OCI-LY1 (cell line): Measurements from ENCODE around the gene C19orf47.

ENCODE experiments used
- H2AFZ ChIP-seq: fragments of 200-600 bp; sonication (generic), shearing (Covaris generic); 2 replicates; pipeline ENCODE4 v1.6.0; 2014; ENCODE audit warnings: antibody characterized with exemption, mild to moderate bottlenecking, low read length
- H3F3A ChIP-seq: fragments of 200-600 bp; sonication (generic), shearing (Covaris generic); 2 replicates; pipeline ENCODE4 v1.6.0; 2014; ENCODE audit warnings: mild to moderate bottlenecking, antibody characterized with exemption, low read length, moderate library complexity; ENCODE audit not compliant: insufficient read depth
- H3K27ac ChIP-seq: fragments of 200-600 bp; sonication (generic); 2 replicates; pipeline ENCODE4 v1.5.1; 2014; ENCODE audit warnings: low read length, mixed run types, mild to moderate bottlenecking, low read depth; ENCODE audit not compliant: poor library complexity, severe bottlenecking
- H3K27me3 ChIP-seq: fragments of 200-600 bp; sonication (generic); 2 replicates; pipeline ENCODE4 v1.6.0; 2014; ENCODE audit warnings: antibody characterized with exemption, mild to moderate bottlenecking, low read length, moderate library complexity; ENCODE audit not compliant: insufficient read depth
- H3K36me3 ChIP-seq: fragments of 200-600 bp; sonication (generic); 2 replicates; pipeline ENCODE4 v1.6.1; 2014; ENCODE audit warnings: mild to moderate bottlenecking, antibody characterized with exemption, low read length, moderate library complexity, mixed read lengths; ENCODE audit not compliant: insufficient read depth
- H3K4me1 ChIP-seq: fragments of 200-600 bp; sonication (generic); 2 replicates; pipeline ENCODE4 v1.5.1; 2014; ENCODE audit warnings: mild to moderate bottlenecking, low read length, moderate library complexity; ENCODE audit not compliant: insufficient read depth, severe bottlenecking
- H3K4me2 ChIP-seq: fragments of 200-600 bp; sonication (generic), shearing (Covaris generic); 2 replicates; pipeline ENCODE4 v1.6.1; 2014; ENCODE audit warnings: low read length
- H3K4me3 ChIP-seq: fragments of 200-600 bp; sonication (generic); 2 replicates; pipeline ENCODE4 v1.5.1; 2014; ENCODE audit warnings: low read length, low read depth, mild to moderate bottlenecking, mixed read lengths; ENCODE audit not compliant: poor library complexity, severe bottlenecking
- H3K79me2 ChIP-seq: fragments of 200-600 bp; shearing (Covaris generic); 2 replicates; pipeline ENCODE4 v1.6.1; 2016; ENCODE audit warnings: mixed run types, low read length, mixed read lengths; ENCODE audit not compliant: insufficient read depth
- H3K9ac ChIP-seq: fragments of 200-600 bp; sonication (generic), shearing (Covaris generic); 2 replicates; pipeline ENCODE4 v1.6.1; 2014; ENCODE audit warnings: mild to moderate bottlenecking, low read length, mixed read lengths
- H3K9me2 ChIP-seq: fragments of 200-600 bp; sonication (generic), shearing (Covaris generic); 2 replicates; pipeline ENCODE4 v1.6.1; 2014; ENCODE audit warnings: low read depth, mild to moderate bottlenecking, low read length, mixed read lengths
- H3K9me3 ChIP-seq: fragments of 200-600 bp; shearing (Covaris generic); 2 replicates; pipeline ENCODE4 v1.6.1; 2014; ENCODE audit warnings: low read length, mixed read lengths
- H4K20me1 ChIP-seq: fragments of 200-600 bp; sonication (generic), shearing (Covaris generic); 2 replicates; pipeline ENCODE4 v1.6.0; 2016; ENCODE audit warnings: mild to moderate bottlenecking, low read length; ENCODE audit not compliant: insufficient read depth
- EZH2 ChIP-seq: fragments of 200-600 bp; sonication (generic), shearing (Covaris generic); IDR thresholded peaks from 2 replicates; pipeline ENCODE4 v1.8.0; 2017; ENCODE audit warnings: borderline replicate concordance, mixed run types, mild to moderate bottlenecking, antibody characterized with exemption, low read length, moderate library complexity, mixed read lengths
- TF ChIP-seq, protein P1 (sequence below): fragments of 200-600 bp; sonication (generic), shearing (Covaris generic); IDR thresholded peaks from 2 replicates; pipeline ENCODE4 v1.5.1; 2017; ENCODE audit warnings: mild to moderate bottlenecking, antibody characterized with exemption, low read length, moderate library complexity, mixed read lengths

C19orf47 gene

DNA sequence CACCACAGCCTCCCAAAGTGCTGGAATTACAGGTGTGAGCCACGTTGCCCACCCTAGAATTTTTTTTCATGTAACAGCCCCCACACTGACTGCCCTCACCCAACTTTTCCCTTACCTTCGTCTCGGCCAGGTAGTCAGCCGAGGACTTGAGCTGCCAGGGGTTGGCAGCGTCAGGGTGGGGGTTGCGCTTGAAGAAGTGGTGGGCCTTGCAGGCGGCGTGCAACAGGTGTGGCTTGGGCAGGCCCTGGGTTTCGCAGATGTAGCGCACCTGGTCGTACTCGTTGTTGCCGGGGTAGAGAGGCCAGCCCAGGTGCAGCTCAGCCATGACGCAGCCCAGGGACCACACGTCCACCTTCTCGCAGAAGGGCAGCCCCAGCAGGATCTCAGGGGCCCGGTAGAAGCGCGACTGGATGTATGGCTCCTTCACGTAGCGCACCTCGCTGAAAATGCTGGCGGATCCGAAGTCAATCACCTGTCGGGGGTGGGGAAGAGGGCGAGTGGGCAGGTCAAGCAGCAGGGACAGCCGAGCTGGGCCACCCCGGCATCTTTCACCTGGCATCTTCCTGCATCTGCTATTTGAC, 35.6 kb upstream of the C19orf47 start:
- H3K4me2 ChIP-seq = no peak overlapping the region
- no peaks in the 10 kb centered on the region for H3K4me1 ChIP-seq
- H3K27me3 ChIP-seq = 0 out of 2 replicates have a peak, but pooled peaks cover 8% of the 10 kb centered on the region
- H3K9me3 ChIP-seq = no peaks in the 10 kb centered on the region
- no peaks in the 10 kb centered on the region for H4K20me1 ChIP-seq
- no peaks in the 10 kb centered on the region for H3K36me3 ChIP-seq
- no peaks in the 10 kb centered on the region for H3K9me2 ChIP-seq
- TF ChIP-seq, protein P1, sequence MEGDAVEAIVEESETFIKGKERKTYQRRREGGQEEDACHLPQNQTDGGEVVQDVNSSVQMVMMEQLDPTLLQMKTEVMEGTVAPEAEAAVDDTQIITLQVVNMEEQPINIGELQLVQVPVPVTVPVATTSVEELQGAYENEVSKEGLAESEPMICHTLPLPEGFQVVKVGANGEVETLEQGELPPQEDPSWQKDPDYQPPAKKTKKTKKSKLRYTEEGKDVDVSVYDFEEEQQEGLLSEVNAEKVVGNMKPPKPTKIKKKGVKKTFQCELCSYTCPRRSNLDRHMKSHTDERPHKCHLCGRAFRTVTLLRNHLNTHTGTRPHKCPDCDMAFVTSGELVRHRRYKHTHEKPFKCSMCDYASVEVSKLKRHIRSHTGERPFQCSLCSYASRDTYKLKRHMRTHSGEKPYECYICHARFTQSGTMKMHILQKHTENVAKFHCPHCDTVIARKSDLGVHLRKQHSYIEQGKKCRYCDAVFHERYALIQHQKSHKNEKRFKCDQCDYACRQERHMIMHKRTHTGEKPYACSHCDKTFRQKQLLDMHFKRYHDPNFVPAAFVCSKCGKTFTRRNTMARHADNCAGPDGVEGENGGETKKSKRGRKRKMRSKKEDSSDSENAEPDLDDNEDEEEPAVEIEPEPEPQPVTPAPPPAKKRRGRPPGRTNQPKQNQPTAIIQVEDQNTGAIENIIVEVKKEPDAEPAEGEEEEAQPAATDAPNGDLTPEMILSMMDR = no peak
- no peak for TF ChIP-seq EZH2
- no peak overlapping the region for H3K4me3 ChIP-seq
- H2AFZ ChIP-seq = no peak overlapping the region
- H3K27ac ChIP-seq = no peak overlapping the region
- no peaks in the 10 kb centered on the region for H3F3A ChIP-seq
- no peaks in the 10 kb centered on the region for H3K79me2 ChIP-seq
- H3K9ac ChIP-seq = no peak overlapping the region

DNA sequence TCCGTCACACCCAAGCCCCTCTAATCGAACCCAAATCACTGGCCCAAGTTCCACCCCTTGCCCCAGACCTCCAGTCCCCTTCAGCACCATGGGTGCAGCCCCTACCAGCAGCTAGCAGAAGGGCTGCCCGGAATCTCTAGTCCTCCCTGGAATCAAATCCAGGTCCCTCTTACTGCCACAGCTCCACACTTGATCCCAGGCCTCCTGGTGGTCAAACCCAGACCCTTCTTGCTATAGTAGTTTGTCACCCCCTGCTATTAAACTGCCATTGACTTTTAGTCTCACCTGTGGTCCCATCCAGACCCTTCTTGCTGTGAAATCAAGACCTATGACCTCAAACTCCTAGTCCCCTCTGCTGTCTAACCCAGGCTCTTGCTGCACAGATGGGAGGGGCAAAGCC, 33.1 kb upstream of the C19orf47 start:
- 0 out of 2 replicates have a peak, but pooled peaks cover 4% of the 10 kb centered on the region for H3K27me3 ChIP-seq
- H3K4me3 ChIP-seq = no peak overlapping the region
- H3K79me2 ChIP-seq = no peaks in the 10 kb centered on the region
- no peaks in the 10 kb centered on the region for H3K9me3 ChIP-seq
- no peak overlapping the region for H2AFZ ChIP-seq
- H3K4me1 ChIP-seq = no peaks in the 10 kb centered on the region
- H3K36me3 ChIP-seq = no peaks in the 10 kb centered on the region
- H3F3A ChIP-seq = no peaks in the 10 kb centered on the region
- H3K4me2 ChIP-seq = no peak overlapping the region
- H3K9me2 ChIP-seq = no peaks in the 10 kb centered on the region
- no peak overlapping the region for H3K9ac ChIP-seq
- no peak overlapping the region for H3K27ac ChIP-seq
- TF ChIP-seq EZH2 = no peak
- TF ChIP-seq, protein P1 = no peak
- no peaks in the 10 kb centered on the region for H4K20me1 ChIP-seq

DNA sequence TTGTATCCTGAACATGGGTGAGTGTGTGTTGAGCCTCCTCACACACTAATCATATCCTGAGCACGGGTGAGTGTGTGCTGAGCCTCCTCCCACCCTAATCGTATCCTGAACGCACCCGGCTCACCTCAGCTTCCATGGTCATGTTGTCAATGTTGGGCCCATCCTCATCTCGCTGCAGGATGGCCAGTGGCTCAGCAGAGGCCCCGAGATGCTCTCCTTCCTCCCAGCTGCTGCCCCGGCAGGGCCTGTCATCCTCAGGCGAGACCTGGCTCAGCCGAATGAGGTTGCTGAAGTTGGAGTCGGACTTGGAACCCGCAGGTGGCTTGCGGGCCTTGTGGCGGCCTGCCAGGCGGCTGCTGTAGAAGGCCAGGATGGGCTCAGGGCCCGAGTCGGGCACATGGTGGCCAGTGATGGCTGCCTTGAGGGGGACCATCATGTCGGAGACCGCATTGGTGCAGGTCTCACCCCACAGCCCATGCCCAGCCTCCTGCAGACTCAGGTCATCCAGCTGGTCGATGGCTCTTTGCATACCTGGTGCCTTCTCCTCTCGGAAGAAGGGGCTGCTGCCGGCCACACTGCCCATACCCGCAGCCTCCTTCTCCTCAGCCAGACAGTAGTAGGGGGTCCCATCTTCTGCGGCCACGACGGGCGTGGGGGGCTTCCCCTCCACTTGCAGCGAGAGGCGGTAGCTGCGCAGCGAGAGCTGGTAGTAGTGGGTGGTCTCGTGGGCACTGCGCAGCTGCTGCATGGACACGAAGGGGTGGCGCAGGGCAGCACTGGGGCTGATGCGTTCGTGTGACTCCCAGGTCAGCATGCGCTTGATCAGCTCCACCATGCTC, 32.2 kb upstream of the C19orf47 start:
- H3K4me1 ChIP-seq = no peaks in the 10 kb centered on the region
- no peaks in the 10 kb centered on the region for H4K20me1 ChIP-seq
- no peaks in the 10 kb centered on the region for H3K79me2 ChIP-seq
- no peaks in the 10 kb centered on the region for H3K9me2 ChIP-seq
- H3K27me3 ChIP-seq = 0 out of 2 replicates have a peak, but pooled peaks cover 4% of the 10 kb centered on the region
- H2AFZ ChIP-seq = no peak overlapping the region
- H3F3A ChIP-seq = no peaks in the 10 kb centered on the region
- TF ChIP-seq, protein P1 = no peak
- TF ChIP-seq EZH2 = no peak
- H3K4me2 ChIP-seq = no peak overlapping the region
- no peak overlapping the region for H3K4me3 ChIP-seq
- no peak overlapping the region for H3K27ac ChIP-seq
- no peak overlapping the region for H3K9ac ChIP-seq
- no peaks in the 10 kb centered on the region for H3K36me3 ChIP-seq
- no peaks in the 10 kb centered on the region for H3K9me3 ChIP-seq
